Activated naive CD8-positive, alpha-beta T cell treated with anti-CD3 and anti-CD28 coated beads for 36 hours (primary cell): Measurements from ENCODE around the gene AP1S1. TPM values are rescaled to one million over a fixed set of nuclear protein-coding genes. Genes with fewer than 3 reads are reported as not detected.

ENCODE experiments used
- DNase-seq: peaks from one replicate; pipeline ENCODE4 v3.0.0; 2021
- H3K27ac Mint-ChIP-seq: one replicate; pipeline ENCODE4 v1.8.0; 2022; ENCODE audit warnings: mild to moderate bottlenecking, moderate library complexity, mixed read lengths
- H3K27me3 Mint-ChIP-seq: one replicate; pipeline ENCODE4 v1.8.0; 2022; ENCODE audit warnings: mild to moderate bottlenecking, mixed read lengths
- H3K36me3 Mint-ChIP-seq: one replicate; pipeline ENCODE4 v1.8.0; 2021; ENCODE audit warnings: mild to moderate bottlenecking, mixed read lengths
- H3K4me1 Mint-ChIP-seq: one replicate; pipeline ENCODE4 v1.8.0; 2021; ENCODE audit warnings: mixed read lengths
- H3K4me3 Mint-ChIP-seq: one replicate; pipeline ENCODE4 v1.8.0; 2022; ENCODE audit warnings: mild to moderate bottlenecking, moderate library complexity, mixed read lengths
- H3K9me3 Mint-ChIP-seq: one replicate; pipeline ENCODE4 v1.8.0; 2022; ENCODE audit warnings: mixed read lengths
- total RNA-seq, 2 experiments: library from RNA; stranded (reverse); gene quantifications; one replicate each; pipeline ENCODE4 v1.2.3, GENCODE V29; 2021

Gene AP1S1
- total RNA-seq, 2 experiments from 2014 or later = 30.1 to 38.4 TPM

DNA sequence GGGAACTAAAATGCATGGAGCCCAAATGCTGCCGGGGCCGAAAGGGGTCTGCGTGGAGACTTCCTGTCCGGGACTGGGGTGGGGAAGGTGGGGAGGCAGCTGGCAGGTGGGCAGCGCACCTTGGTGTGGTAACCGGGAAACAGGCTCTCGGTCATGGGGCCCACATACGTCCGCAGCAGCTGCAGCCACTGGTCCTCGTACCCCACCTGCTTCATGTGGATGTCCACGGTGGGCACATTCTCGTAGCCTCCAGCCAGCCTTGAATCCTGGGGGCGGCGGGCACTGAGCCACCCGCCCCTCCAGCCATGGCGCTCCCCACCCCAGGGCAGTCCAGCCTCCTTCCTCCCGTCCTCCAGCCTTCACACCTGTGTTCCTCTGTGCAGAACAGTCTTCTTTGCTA is 53.2 kb downstream of the AP1S1 start:
- Mint-ChIP-seq H3K27me3 (peaks cover 15% of the 10 kb centered on the region), H3K36me3 (peaks cover 4% of the 10 kb centered on the region), H3K4me1 (no peaks in the 10 kb centered on the region), H3K9me3 (no peaks in the 10 kb centered on the region), H3K4me3 (no peak overlapping the region), H3K27ac (no peak overlapping the region)
- DNase-seq = no peak

DNA sequence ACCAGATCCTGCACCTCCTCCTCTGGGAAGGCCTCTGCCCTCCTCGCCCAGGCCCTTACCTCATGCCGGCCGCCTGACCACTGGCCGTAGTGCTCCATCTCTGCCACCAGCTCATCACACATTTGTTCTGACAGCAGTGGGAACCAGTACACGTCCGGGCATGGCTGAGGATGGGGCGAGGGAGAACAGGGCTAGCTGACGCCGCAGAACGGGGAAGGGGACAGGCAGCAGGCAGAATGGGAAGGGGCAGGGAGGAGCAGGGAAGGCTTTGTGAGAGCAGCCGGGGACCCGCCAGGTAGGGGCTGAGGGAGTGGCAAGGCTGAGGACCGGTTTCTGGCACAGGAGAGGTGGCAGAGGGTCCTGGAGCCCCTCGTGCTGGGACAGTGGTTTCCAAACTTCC is 54.5 kb downstream of the AP1S1 start:
- no peaks in the 10 kb centered on the region for H3K9me3 Mint-ChIP-seq
- no peak overlapping the region for H3K27ac Mint-ChIP-seq
- no peak overlapping the region for H3K4me3 Mint-ChIP-seq
- no peak for DNase-seq
- H3K27me3 Mint-ChIP-seq = peaks cover 6% of the 10 kb centered on the region
- no peaks in the 10 kb centered on the region for H3K4me1 Mint-ChIP-seq
- H3K36me3 Mint-ChIP-seq = peaks cover 4% of the 10 kb centered on the region

DNA sequence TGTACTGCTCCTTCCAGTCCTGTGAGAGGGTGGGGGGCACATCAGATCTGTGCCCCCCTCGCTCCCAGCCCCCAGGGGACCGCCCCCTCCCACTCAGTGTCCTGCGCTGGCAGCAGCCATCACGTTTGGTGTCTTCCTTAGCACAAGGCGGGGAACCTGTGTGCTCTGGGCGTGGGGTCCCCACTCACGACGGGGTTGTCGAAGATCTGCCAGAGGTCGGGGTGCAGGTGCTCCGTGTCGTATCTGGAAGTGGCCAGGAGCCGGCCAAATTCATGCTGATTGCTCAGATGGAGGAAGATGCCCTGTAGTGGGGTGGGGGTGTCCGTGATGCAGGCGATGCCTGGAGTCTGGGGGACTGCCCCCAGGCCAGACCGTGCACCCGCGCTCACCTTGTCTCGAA is 55.9 kb downstream of the AP1S1 start:
- Mint-ChIP-seq H3K9me3 (no peaks in the 10 kb centered on the region), H3K36me3 (peaks cover 4% of the 10 kb centered on the region), H3K27ac (no peak overlapping the region), H3K4me1 (no peaks in the 10 kb centered on the region), H3K4me3 (no peak overlapping the region), H3K27me3 (no peaks in the 10 kb centered on the region)
- DNase-seq = no peak

Other genes with a start within 250 kb of the AP1S1 start
- gene MUC3A, start 204.9 kb upstream of the AP1S1 start, total RNA-seq = not detected
- under 1 TPM in 1 of 2 experiments, not detected in 1; 0.66 TPM for gene MUC12, start 184.9 kb upstream of the AP1S1 start, total RNA-seq
- not detected for gene MUC17, start 134.4 kb upstream of the AP1S1 start, total RNA-seq
- 10 to 100 TPM; 35.1 to 35.3 TPM for gene TRIM56, start 69.0 kb upstream of the AP1S1 start, total RNA-seq
- gene SERPINE1, start 27.4 kb upstream of the AP1S1 start, total RNA-seq = under 1 TPM; 0.06 to 0.27 TPM
- not detected for gene VGF, start 11.1 kb downstream of the AP1S1 start, total RNA-seq
- gene NAT16, start 25.8 kb downstream of the AP1S1 start, total RNA-seq = not detected
- gene MOGAT3, start 46.6 kb downstream of the AP1S1 start, total RNA-seq = not detected
- 10 to 100 TPM; 19.5 to 22.7 TPM for gene PLOD3, start 63.1 kb downstream of the AP1S1 start, total RNA-seq
- gene ZNHIT1, start 63.7 kb downstream of the AP1S1 start, total RNA-seq = 10 to 100 TPM; 37.3 to 38.5 TPM
- 10 to 100 TPM; 12.8 to 13.3 TPM for gene CLDN15, start 83.3 kb downstream of the AP1S1 start, total RNA-seq
- 100 to 1,000 TPM; 106 to 109 TPM for gene FIS1, start 90.6 kb downstream of the AP1S1 start, total RNA-seq
- 1 to 10 TPM; 6.5 to 7.0 TPM for gene IFT22, start 167.3 kb downstream of the AP1S1 start, total RNA-seq
- gene COL26A1, start 208.4 kb downstream of the AP1S1 start, total RNA-seq = not detected